Mucosa of stomach (tissue), 1 donor: ENCODE measurements around the gene NFATC2.

Source experiments
- H3K27me3 ChIP-seq: one replicate; pipeline ENCODE4 v1.7.0; 2013; ENCODE audit warnings: mild to moderate bottlenecking, low read length; ENCODE audit not compliant: control insufficient read depth, insufficient read depth
- H3K36me3 ChIP-seq: one replicate; pipeline ENCODE4 v1.7.0; 2013; ENCODE audit warnings: low read length; ENCODE audit not compliant: control insufficient read depth, insufficient read depth
- H3K4me1 ChIP-seq: one replicate; pipeline ENCODE4 v1.7.0; 2013; ENCODE audit warnings: mild to moderate bottlenecking, low read length; ENCODE audit not compliant: control insufficient read depth, insufficient read depth
- H3K4me3 ChIP-seq: one replicate; pipeline ENCODE4 v1.7.0; 2013; ENCODE audit warnings: low read length
- H3K9ac ChIP-seq: one replicate; pipeline ENCODE4 v1.7.0; 2013; ENCODE audit warnings: mild to moderate bottlenecking, low read length, moderate library complexity
- H3K9me3 ChIP-seq: one replicate; pipeline ENCODE4 v1.7.0; 2013; ENCODE audit warnings: mild to moderate bottlenecking, low read length, moderate library complexity; ENCODE audit not compliant: control insufficient read depth
- donor health status: Pancreatic carcinoma.

The NFATC2 gene

DNA sequence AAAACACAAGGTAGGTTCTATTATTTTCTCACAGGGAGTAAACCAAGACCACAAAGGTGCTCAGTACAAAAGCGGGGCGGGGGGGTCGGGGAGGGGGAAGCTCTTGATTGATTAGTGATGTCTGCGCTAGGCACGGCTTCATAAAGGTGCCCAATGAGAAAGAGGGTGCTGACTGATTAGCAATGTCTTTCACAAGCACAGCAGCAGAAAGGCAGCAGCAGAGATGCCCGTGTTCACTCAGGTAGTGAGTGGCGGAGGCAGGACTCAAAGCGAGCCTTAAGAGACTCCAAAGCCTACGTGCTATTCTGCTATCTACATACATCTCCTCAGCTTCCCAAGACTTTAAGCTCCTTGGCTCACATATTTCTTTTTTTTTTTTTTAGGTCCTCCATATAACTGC lies 20.3 kb downstream of the NFATC2 start:
- peaks cover 10% of the 10 kb centered on the region for H3K4me1 ChIP-seq
- H3K9me3 ChIP-seq, result no peaks in the 10 kb centered on the region
- no peak overlapping the region for H3K4me3 ChIP-seq
- no peaks in the 10 kb centered on the region for H3K27me3 ChIP-seq
- H3K36me3 ChIP-seq, result no peaks in the 10 kb centered on the region
- no peak overlapping the region for H3K9ac ChIP-seq

DNA sequence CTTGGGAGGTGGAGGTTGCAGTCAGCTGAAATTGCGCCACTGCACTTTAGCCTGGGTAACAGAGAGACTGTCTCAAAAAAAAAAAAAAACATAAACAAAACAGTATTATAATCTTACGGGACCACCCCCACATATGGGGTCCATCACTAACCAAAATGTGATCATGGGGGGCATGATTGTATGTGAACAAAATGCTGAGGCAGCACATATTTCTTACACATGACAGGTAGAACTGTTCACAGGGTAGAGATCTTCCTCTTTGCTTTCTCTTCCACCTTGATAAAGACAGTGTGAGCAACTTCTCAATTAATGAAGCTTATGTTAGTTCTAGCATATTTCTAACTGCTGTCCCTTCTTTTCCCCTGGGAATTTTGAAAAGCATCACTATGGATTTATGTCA lies 24.7 kb downstream of the NFATC2 start:
- H3K4me3 ChIP-seq, result no peak overlapping the region
- no peaks in the 10 kb centered on the region for H3K9me3 ChIP-seq
- no peaks in the 10 kb centered on the region for H3K27me3 ChIP-seq
- no peaks in the 10 kb centered on the region for H3K36me3 ChIP-seq
- H3K4me1 ChIP-seq, result no peaks in the 10 kb centered on the region
- H3K9ac ChIP-seq, result no peak overlapping the region

DNA sequence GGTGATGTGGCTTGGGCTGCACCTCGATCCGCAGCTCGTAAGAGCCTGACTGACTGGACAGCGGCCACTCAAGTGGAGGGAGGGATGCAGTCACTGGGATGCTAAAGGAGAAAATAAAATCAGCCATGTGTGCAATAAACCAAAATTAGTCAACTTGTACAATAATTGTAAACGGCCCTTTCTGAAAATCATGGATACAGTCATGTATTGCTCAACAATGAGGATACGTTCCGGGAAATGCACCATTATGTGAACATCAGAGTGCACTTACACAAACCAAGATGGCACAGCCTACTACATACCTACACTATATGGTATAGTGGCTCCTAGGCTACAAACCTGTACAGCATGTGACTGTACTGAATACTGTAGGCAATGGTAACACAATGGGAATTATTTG lies 25.7 kb downstream of the NFATC2 start:
- Histone ChIP-seq H3K4me1 (no peaks in the 10 kb centered on the region), H3K4me3 (no peak overlapping the region), H3K36me3 (no peaks in the 10 kb centered on the region), H3K9ac (no peak overlapping the region), H3K27me3 (no peaks in the 10 kb centered on the region), H3K9me3 (no peaks in the 10 kb centered on the region)

DNA sequence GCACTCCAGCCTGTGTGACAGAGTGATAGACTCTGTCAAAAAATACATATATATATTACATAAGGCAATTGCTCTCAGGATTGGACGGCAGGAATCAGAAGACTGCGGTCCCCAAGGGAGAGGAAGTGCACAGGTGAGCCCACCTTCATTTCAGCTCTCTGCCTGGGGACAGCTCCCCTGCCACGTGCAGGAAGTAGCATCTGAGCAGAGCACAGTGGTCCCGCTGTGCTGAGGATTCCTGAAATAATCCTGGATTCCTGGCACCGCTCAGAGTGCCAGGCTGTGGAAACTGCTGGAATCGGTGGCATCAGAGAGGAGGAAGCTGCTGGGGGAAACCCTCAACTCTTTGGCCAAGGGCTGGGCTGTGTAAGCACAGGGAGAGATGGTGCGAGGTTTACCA lies 27.7 kb downstream of the NFATC2 start:
- Histone ChIP-seq H3K4me1 (no peaks in the 10 kb centered on the region), H3K27me3 (no peaks in the 10 kb centered on the region), H3K9me3 (no peaks in the 10 kb centered on the region), H3K4me3 (no peak overlapping the region), H3K36me3 (no peaks in the 10 kb centered on the region), H3K9ac (no peak overlapping the region)

DNA sequence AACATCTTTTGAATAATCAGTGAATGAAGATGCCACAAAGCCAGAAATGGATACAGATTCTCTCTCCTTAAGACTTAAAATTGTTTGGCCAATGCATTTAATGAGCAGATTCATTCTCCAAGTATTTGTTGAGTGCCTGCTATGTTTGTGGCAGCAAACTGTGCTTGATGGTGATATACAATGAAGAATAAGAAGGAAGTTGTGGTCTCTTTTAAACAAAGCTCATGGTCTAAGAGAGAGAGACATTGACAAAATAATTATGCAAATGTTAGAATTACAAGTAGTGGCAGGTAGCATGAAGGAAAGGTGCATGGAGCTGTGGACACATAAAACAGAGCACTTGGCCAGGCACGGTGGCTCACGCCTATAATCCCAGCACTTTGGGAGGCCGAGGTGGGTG lies 28.3 kb downstream of the NFATC2 start:
- no peaks in the 10 kb centered on the region for H3K27me3 ChIP-seq
- H3K4me1 ChIP-seq, result no peaks in the 10 kb centered on the region
- H3K9ac ChIP-seq, result no peak overlapping the region
- H3K4me3 ChIP-seq, result no peak overlapping the region
- no peaks in the 10 kb centered on the region for H3K9me3 ChIP-seq
- no peaks in the 10 kb centered on the region for H3K36me3 ChIP-seq

DNA sequence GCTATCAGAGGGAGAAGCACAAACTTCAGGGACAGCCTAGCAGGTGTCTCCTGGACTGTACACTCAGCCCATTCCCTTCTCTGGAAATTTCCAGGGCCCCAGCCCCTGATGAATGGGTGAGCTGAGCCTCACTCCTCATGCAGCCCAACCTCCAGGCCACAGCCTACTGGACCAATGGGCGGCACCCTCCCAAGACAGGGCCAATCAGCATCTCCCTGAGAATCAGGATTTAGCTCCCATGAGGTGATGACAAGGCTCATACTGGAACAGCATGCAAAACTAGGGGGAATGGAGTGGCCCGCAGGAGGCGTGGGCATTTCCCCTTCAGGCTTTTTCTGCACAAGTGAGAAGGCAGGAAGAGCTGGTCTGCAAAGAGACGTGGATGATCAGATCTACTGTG lies 29.0 kb downstream of the NFATC2 start:
- Histone ChIP-seq H3K9me3 (no peaks in the 10 kb centered on the region), H3K9ac (no peak overlapping the region), H3K4me3 (no peak overlapping the region), H3K27me3 (no peaks in the 10 kb centered on the region), H3K36me3 (no peaks in the 10 kb centered on the region), H3K4me1 (no peaks in the 10 kb centered on the region)

DNA sequence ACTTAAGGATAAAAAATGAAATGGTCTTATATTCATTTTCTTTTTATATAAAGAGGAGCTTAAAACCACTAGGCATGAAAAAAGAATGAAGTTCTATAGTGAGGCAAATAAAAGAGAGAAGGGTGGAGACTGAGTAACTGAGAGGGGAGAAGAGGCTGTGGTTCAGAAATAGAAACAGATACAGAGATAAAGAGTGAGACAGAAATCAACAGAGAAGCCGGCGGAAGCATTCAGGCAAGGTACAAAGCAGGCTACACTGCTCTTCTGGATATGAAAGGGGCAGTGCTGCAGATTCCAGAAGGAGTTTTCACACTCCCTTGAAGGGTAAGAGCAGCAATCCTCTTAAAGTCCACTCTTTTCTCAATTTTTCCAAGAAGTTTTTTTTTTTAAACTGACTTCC lies 29.9 kb downstream of the NFATC2 start:
- H3K4me1 ChIP-seq, result no peaks in the 10 kb centered on the region
- no peak overlapping the region for H3K4me3 ChIP-seq
- H3K9ac ChIP-seq, result no peak overlapping the region
- no peaks in the 10 kb centered on the region for H3K36me3 ChIP-seq
- H3K9me3 ChIP-seq, result no peaks in the 10 kb centered on the region
- H3K27me3 ChIP-seq, result no peaks in the 10 kb centered on the region

DNA sequence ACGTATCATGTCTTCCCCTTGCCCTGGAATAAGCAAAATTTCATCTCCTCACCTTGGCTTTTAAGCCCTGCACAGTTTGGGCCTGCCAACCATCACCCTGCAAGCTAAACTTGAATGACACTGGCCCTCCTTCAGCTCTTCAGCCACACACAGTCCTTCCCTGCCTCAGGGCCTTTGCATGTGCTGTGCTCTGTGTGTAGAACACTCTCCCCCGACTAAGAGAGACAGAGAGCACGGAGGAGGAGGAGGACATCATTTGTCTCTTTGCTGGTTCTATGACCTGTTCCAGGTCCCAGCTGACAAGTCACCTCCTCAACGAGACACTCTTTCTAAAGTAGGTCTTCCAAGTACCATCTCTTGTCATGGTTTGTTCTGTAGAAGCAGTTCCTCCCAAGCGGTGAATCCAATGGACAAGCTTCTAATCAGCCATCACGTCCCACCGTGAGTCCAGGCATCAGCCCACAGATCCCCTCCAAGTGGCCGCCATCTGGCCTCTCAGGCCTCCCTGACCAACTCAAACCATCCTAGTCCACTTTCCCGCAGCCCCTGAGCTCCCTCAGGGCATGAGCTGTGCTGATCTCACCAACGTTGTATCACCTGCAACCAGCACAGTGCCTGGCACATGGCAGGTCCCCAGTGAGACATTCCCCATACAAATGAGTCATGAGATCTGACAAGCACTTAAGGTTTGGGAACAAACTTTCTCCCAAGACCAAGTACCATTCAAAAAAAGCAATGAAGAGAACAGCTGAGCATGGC lies 30.5 kb downstream of the NFATC2 start:
- Histone ChIP-seq H3K9me3 (no peaks in the 10 kb centered on the region), H3K9ac (no peak overlapping the region), H3K4me3 (no peak overlapping the region), H3K4me1 (no peaks in the 10 kb centered on the region), H3K36me3 (no peaks in the 10 kb centered on the region), H3K27me3 (no peaks in the 10 kb centered on the region)

DNA sequence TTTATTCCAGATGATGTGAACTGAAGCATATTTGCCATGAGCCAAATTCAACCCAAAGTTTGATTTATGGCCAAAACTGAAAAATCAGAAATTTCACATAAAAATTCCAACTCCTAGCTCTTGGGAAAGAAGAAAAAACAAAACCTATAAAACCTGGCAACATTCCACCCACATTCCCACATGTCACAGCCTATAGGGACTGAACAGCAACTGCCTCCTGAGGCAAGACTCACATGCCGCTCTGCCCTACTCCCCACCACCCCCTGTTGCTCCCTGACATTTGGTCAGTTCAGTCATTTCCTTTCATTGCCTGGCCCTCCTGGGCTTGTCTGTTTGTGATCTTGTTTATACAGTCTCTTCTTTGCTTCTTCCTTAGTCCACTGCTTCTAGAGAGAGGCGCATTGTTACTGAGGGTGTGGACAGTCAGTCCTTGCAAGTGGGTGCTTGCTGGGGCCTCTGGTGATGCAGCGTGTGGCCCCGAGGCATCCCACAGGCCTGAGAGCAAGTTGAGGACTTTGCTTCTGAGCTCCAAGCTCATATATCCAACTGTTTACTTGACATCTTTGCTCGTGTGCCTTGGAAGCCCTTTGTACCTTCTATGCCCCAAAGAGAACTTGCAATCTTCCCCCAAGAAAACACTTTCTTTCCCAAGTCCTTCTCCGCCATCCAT lies 31.4 kb downstream of the NFATC2 start:
- no peaks in the 10 kb centered on the region for H3K36me3 ChIP-seq
- H3K9ac ChIP-seq, result no peak overlapping the region
- H3K9me3 ChIP-seq, result no peaks in the 10 kb centered on the region
- no peaks in the 10 kb centered on the region for H3K4me1 ChIP-seq
- H3K27me3 ChIP-seq, result no peaks in the 10 kb centered on the region
- H3K4me3 ChIP-seq, result no peak overlapping the region

DNA sequence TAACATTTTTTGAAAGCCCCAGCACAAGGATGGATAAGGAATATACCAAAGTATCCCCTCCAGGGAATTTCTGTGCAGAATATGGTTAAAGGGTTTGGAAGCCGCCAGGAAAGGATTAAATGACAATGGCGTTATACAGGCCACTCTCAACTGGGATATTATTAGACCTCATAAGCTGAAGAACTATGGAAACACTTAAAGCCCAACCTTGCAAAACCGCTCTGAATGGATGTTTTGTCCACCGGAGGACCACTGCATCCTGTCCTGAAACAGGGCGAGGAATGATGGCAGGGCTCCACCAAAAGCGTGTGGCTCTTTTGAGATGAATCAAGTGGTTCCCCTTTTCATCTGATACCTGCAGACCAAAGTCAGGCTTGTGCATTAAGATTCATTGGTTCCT lies 32.4 kb downstream of the NFATC2 start:
- no peaks in the 10 kb centered on the region for H3K36me3 ChIP-seq
- no peaks in the 10 kb centered on the region for H3K4me1 ChIP-seq
- no peaks in the 10 kb centered on the region for H3K27me3 ChIP-seq
- H3K9me3 ChIP-seq, result no peaks in the 10 kb centered on the region
- H3K9ac ChIP-seq, result no peak overlapping the region
- H3K4me3 ChIP-seq, result no peak overlapping the region

DNA sequence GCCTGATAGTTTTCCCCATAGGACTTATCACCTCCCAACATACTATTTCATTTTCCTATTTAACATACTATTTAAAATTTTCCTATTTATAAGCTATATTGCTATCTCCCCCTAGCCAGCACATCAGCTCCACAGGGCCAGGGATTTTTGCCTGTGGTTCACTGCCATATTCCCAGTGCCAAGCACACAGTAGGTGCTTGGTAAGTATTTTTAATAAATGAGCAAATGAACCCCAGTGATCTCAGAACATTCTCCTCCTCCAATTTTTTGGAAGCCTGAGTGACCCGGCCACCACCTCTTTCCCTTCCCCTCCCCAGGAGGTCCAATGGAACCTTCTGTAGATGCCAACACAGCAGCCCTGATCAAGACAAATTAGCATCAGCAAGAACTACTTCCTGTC lies 33.3 kb downstream of the NFATC2 start:
- Histone ChIP-seq H3K27me3 (no peaks in the 10 kb centered on the region), H3K9me3 (no peaks in the 10 kb centered on the region), H3K9ac (no peak overlapping the region), H3K4me1 (no peaks in the 10 kb centered on the region), H3K4me3 (no peak overlapping the region), H3K36me3 (no peaks in the 10 kb centered on the region)

DNA sequence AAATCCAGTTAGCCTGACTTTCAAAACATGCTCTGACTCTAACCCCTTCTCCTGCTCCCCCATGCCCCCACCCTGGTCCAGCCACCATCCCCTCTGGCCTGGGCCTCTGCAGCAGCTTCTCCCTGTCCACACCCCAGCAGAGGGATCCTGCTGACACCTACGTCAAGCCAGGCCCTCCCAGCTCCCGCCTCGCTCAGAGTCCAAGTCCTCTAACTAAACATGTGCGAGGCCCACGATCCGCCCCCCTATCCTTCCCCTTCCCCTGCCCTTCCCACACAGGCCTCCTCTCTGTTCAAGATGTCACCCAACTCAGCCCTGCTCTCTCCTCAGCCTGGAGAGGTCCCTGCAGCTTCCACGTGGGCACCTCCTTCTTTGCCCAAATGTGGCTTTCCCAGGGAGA lies 33.7 kb downstream of the NFATC2 start:
- H3K9ac ChIP-seq, result no peak overlapping the region
- H3K4me1 ChIP-seq, result no peaks in the 10 kb centered on the region
- no peaks in the 10 kb centered on the region for H3K27me3 ChIP-seq
- H3K4me3 ChIP-seq, result no peak overlapping the region
- H3K36me3 ChIP-seq, result no peaks in the 10 kb centered on the region
- H3K9me3 ChIP-seq, result no peaks in the 10 kb centered on the region
